Mucosa of rectum (tissue), 2 donors: ENCODE data around the gene METRN.

ENCODE experiments used
- H3K27ac ChIP-seq, 2 donors: one replicate each; pipeline ENCODE4 v1.7.0; 2013; ENCODE audit warnings: inconsistent platforms in 2 of 2, low read depth in 2 of 2, low read length in 2 of 2
- H3K27me3 ChIP-seq, 2 donors: one replicate each; pipeline ENCODE4 v1.7.0; 2013; ENCODE audit warnings: low read length in 2 of 2; ENCODE audit not compliant: control insufficient read depth in 2 of 2, insufficient read depth in 2 of 2
- H3K36me3 ChIP-seq, 2 donors: one replicate each; pipeline ENCODE4 v1.7.0; 2013; ENCODE audit warnings: low read length in 2 of 2; ENCODE audit not compliant: control insufficient read depth in 2 of 2, insufficient read depth in 2 of 2
- H3K4me1 ChIP-seq, 2 donors: one replicate each; pipeline ENCODE4 v1.7.0; 2013; ENCODE audit warnings: low read length in 2 of 2, mild to moderate bottlenecking in 1 of 2; ENCODE audit not compliant: control insufficient read depth in 2 of 2, insufficient read depth in 2 of 2
- H3K4me3 ChIP-seq, 2 donors: one replicate each; pipeline ENCODE4 v1.7.0; 2013; ENCODE audit warnings: low read length in 2 of 2
- H3K9ac ChIP-seq, 2 donors: one replicate each; pipeline ENCODE4 v1.7.0; 2013; ENCODE audit warnings: low read length in 2 of 2, low read depth in 1 of 2, mild to moderate bottlenecking in 1 of 2
- H3K9me3 ChIP-seq, 2 donors: one replicate each; pipeline ENCODE4 v1.7.0; 2013; ENCODE audit warnings: low read length in 2 of 2; ENCODE audit not compliant: control insufficient read depth in 2 of 2
- donor health status: healthy.
- donor health status: Normal muscosa, but diverticular disease.

Gene METRN

GRCh38 chr16:704552-705380, 10.2 kb upstream of the METRN start:
- Histone ChIP-seq H3K4me3 (no peak overlapping the region), H3K9me3 (no peaks in the 10 kb centered on the region), H3K9ac (no peak overlapping the region), H3K27ac (no peak overlapping the region), H3K4me1 (no peaks in the 10 kb centered on the region), H3K36me3 (no peaks in the 10 kb centered on the region), H3K27me3 (peaks cover 48 to 78% of the 10 kb centered on the region in 2 donors)

- no peaks in the 10 kb centered on the region for H3K36me3 ChIP-seq
- no peak within 1 kb of the TSS for H3K4me3 ChIP-seq
- H3K9ac ChIP-seq, result no peak within 1 kb of the TSS
- peaks cover 47 to 83% of the 10 kb centered on the region in 2 donors for H3K27me3 ChIP-seq
- no peaks in the 10 kb centered on the region for H3K4me1 ChIP-seq
- no peaks in the 10 kb centered on the region for H3K9me3 ChIP-seq
- no peak within 1 kb of the TSS for H3K27ac ChIP-seq
These were observed 9.3 kb upstream of the METRN start, which contains the start of gene FBXL16 for GRCh38 chr16:705431-706188. FBXL16 (minus strand) TSS chr16:705801; CDS start chr16:697405, 8,396 bp downstream.

DNA sequence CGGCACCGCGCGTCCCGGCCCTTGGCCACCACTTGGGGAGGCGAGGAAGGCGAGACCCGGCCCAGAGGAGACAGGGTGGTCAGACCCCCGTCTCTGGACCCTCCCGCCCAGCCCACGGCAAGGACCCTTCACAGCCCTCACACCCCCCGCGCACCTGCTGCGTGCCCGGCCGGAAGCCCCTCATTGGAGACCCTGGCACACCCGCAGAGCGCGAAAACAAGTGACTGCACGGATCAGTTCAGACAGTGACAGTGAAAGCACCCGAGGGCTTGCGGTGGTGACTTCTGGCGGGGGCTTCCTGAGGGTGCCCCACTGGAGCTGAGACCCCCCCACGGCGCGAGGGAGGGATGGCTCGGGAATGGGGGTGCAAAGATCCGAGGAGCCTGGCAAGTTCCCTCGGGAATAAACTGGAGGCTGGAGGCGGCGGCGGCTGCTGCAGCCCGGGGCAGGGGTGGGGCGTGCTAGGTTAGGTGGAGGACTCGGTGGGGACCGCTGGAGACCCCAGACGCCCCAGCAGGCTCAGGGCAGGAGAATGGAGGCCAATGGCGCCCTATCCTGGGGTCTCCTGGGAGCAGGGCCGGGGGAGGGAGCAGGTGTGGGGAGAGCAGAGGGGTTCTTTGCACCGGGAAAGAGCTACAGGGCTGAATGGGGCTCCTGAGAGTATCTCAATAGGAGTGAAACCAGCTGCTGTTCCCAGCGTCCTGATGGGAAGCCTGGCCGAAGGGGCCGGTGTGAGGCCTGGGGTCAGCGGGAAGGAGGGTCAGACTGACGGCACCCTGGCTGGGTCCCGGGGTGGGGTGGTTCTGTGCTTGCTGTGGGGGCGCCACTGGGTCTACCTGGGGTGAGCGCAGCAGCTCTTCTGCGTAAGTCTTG, 8.5 kb upstream of the METRN start:
- Histone ChIP-seq H3K27ac (no peak overlapping the region), H3K36me3 (no peaks in the 10 kb centered on the region), H3K9ac (no peak overlapping the region), H3K4me1 (no peaks in the 10 kb centered on the region), H3K4me3 (no peak overlapping the region), H3K27me3 (peaks cover 44 to 83% of the 10 kb centered on the region in 2 donors), H3K9me3 (no peaks in the 10 kb centered on the region)

- Histone ChIP-seq H3K4me1 (no peaks in the 10 kb centered on the region), H3K9me3 (no peaks in the 10 kb centered on the region), H3K4me3 (no peak overlapping the region), H3K27ac (no peak overlapping the region), H3K27me3 (peaks cover 39 to 79% of the 10 kb centered on the region in 2 donors), H3K36me3 (no peaks in the 10 kb centered on the region), H3K9ac (no peak overlapping the region)
These were observed 7.8 kb upstream of the METRN start for GRCh38 chr16:707062-707538.

- H3K27me3 ChIP-seq, result peaks cover 36 to 69% of the 10 kb centered on the region in 2 donors
- H3K36me3 ChIP-seq, result no peaks in the 10 kb centered on the region
- no peak overlapping the region for H3K27ac ChIP-seq
- no peaks in the 10 kb centered on the region for H3K4me1 ChIP-seq
- no peaks in the 10 kb centered on the region for H3K9me3 ChIP-seq
- H3K4me3 ChIP-seq, result no peak overlapping the region
- H3K9ac ChIP-seq, result no peak overlapping the region
These were observed 6.9 kb upstream of the METRN start for GRCh38 chr16:708019-708418.

DNA sequence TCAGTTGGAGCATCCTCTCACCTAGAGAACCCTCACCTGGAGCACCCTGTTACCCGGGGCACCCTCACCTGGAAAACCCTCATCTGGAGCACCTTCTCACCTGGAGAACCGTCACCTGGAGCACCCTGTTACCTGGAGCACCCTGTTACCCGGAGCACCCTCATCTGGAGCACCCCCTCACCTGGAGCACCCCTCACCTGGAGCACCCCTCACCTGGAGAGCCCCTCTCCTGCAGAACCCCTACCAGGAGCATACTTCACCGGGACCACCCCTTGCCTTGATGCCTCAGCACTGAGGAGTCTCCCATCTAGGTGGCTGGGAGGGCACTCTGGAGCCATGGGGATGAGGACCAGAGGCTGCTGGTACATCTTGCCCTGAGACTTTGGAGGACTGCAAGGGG, 6.0 kb upstream of the METRN start:
- H3K4me3 ChIP-seq, result no peak overlapping the region
- H3K9me3 ChIP-seq, result no peaks in the 10 kb centered on the region
- H3K27me3 ChIP-seq, result peaks cover 33 to 63% of the 10 kb centered on the region in 2 donors
- H3K36me3 ChIP-seq, result no peaks in the 10 kb centered on the region
- H3K27ac ChIP-seq, result no peak overlapping the region
- no peak overlapping the region for H3K9ac ChIP-seq
- no peaks in the 10 kb centered on the region for H3K4me1 ChIP-seq

- no peak overlapping the region for H3K9ac ChIP-seq
- no peak overlapping the region for H3K4me3 ChIP-seq
- H3K4me1 ChIP-seq, result peaks cover 2 to 4% of the 10 kb centered on the region in 2 donors
These were observed 5.1 kb upstream of the METRN start for GRCh38 chr16:709566-710499.

DNA sequence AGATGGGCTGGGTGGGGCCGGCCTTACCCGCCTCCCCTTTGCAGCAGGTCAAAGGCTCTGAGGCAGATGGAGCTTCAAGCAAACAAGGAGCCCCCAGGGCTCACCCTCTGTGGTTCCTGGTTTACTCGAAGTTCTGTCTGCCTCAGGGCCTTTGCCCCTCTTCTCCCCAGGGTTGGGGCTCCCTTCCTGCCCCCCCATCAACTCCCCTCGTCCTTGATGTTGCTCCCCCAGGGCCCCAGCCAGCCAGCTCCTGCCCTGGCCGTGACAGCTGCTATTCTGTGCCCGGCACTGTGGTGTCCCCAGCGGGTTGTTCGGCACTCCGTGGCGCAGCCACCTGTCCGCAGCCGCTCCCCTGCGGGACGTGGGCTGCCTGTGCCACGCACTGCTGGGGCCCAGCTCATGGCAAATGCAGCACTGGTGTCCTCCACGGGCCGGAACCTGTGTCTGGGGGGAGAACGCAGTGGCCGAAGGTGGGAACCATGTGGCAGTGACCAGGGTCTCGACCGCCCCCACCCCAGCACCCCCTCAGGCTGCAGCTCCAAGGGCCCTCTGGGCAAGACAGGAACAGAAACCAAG, 4.3 kb upstream of the METRN start:
- peaks cover 29 to 54% of the 10 kb centered on the region in 2 donors for H3K27me3 ChIP-seq
- H3K9ac ChIP-seq, result no peak overlapping the region
- no peak overlapping the region for H3K4me3 ChIP-seq
- peaks cover 4 to 6% of the 10 kb centered on the region in 2 donors for H3K4me1 ChIP-seq
- H3K36me3 ChIP-seq, result no peaks in the 10 kb centered on the region
- H3K9me3 ChIP-seq, result no peaks in the 10 kb centered on the region
- H3K27ac ChIP-seq, result no peak overlapping the region

More at GRCh38 chr16:709566-710499, 5.1 kb upstream of the METRN start:
- no peaks in the 10 kb centered on the region for H3K36me3 ChIP-seq
- H3K27me3 ChIP-seq, result peaks cover 29 to 57% of the 10 kb centered on the region in 2 donors
- H3K27ac ChIP-seq, result no peak overlapping the region
- H3K9me3 ChIP-seq, result no peaks in the 10 kb centered on the region

DNA sequence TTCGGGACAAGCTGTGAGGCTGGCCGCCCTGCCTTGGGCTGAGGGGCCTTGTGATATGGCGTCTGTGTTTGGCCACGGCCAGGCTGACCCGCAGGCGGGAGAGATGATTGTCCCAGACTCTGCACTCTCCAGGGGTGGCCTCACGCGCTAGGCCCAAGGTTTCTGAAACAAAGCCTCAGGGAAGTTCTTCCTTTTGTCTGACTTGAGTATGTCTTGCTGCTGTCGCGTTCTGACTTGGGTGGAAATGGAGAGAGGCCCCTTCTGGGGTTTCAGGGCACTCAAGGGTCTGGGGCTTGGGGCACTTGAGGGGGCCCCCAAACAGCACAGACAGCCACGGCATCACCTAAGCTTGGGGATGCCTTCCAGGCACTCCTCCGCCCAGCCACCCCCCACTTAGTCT, 3.8 kb upstream of the METRN start:
- H3K4me1 ChIP-seq, result peaks cover 9 to 11% of the 10 kb centered on the region in 2 donors
- no peaks in the 10 kb centered on the region for H3K9me3 ChIP-seq
- no peaks in the 10 kb centered on the region for H3K36me3 ChIP-seq
- no peak overlapping the region for H3K27ac ChIP-seq
- peaks cover 30 to 56% of the 10 kb centered on the region in 2 donors for H3K27me3 ChIP-seq
- no peak overlapping the region for H3K9ac ChIP-seq
- H3K4me3 ChIP-seq, result no peak overlapping the region
